Mesendoderm (in vitro differentiated cells): ENCODE data around the gene DDX42.
"Not testable (repeated sequence)": the region's sequence is repeated elsewhere in the genome, so short reads cannot be mapped to it uniquely, and the experiment has no call there.

Experiments
- DNase-seq: peaks from one replicate; pipeline ENCODE4 v3.0.0; 2013
- H2AK5ac ChIP-seq: 2 replicates; pipeline ENCODE4 v1.6.1; 2013; ENCODE audit warnings: low read length, inconsistent platforms
- H2BK120ac ChIP-seq: 2 replicates; pipeline ENCODE4 v1.6.1; 2013; ENCODE audit warnings: low read depth, mild to moderate bottlenecking, low read length, moderate library complexity, mixed read lengths
- H2BK15ac ChIP-seq: replicated peaks from 2 replicates; pipeline ENCODE4 v1.6.1; 2013; ENCODE audit warnings: low read depth, mild to moderate bottlenecking, moderate library complexity
- H2BK5ac ChIP-seq: 2 replicates; pipeline ENCODE4 v1.6.1; 2013; ENCODE audit warnings: low read length, inconsistent platforms
- H3K18ac ChIP-seq: 2 replicates; pipeline ENCODE4 v1.6.1; 2013; ENCODE audit warnings: mild to moderate bottlenecking, low read length, mixed read lengths
- H3K23ac ChIP-seq: one replicate; pipeline ENCODE4 v1.6.1; 2013; ENCODE audit warnings: low read length
- H3K27ac ChIP-seq: 2 replicates; pipeline ENCODE4 v1.5.1; 2013; ENCODE audit warnings: low read depth, mild to moderate bottlenecking, inconsistent platforms, low read length, moderate library complexity
- H3K27me3 ChIP-seq: 2 replicates; pipeline ENCODE4 v1.6.1; 2013; ENCODE audit warnings: low read length, control low read depth, mild to moderate bottlenecking, inconsistent platforms; ENCODE audit not compliant: insufficient read depth, poor library complexity
- H3K36me3 ChIP-seq: 2 replicates; pipeline ENCODE4 v1.6.1; 2013; ENCODE audit warnings: low read length, inconsistent platforms; ENCODE audit not compliant: control insufficient read depth, insufficient read depth
- H3K4ac ChIP-seq: one replicate; pipeline ENCODE4 v1.6.1; 2013; ENCODE audit warnings: low read depth, mild to moderate bottlenecking, low read length, moderate library complexity
- H3K4me1 ChIP-seq: 2 replicates; pipeline ENCODE4 v1.6.1; 2013; ENCODE audit warnings: low read depth, low read length, inconsistent platforms; ENCODE audit not compliant: control insufficient read depth
- H3K4me2 ChIP-seq: 2 replicates; pipeline ENCODE4 v1.6.1; 2013; ENCODE audit warnings: low read length
- H3K4me3 ChIP-seq: 2 replicates; pipeline ENCODE4 v1.5.1; 2013; ENCODE audit warnings: mild to moderate bottlenecking, low read length
- H3K56ac ChIP-seq: one replicate; pipeline ENCODE4 v1.6.1; 2013; ENCODE audit warnings: low read length
- H3K79me1 ChIP-seq: 2 replicates; pipeline ENCODE4 v1.6.1; 2013; ENCODE audit warnings: low read length, inconsistent platforms
- H3K79me2 ChIP-seq: 2 replicates; pipeline ENCODE4 v1.6.1; 2013; ENCODE audit warnings: mild to moderate bottlenecking, low read length; ENCODE audit not compliant: control insufficient read depth, insufficient read depth
- H3K9ac ChIP-seq: 2 replicates; pipeline ENCODE4 v1.6.1; 2013; ENCODE audit warnings: low read length, inconsistent platforms
- H4K5ac ChIP-seq: one replicate; pipeline ENCODE4 v1.6.1; 2013; ENCODE audit warnings: low read length
- H4K8ac ChIP-seq: one replicate; pipeline ENCODE4 v1.6.1; 2013; ENCODE audit warnings: low read depth, mild to moderate bottlenecking, control low read depth, low read length, moderate library complexity
- WGBS: extraction: QIAGEN DNeasy Blood & Tissue Kit; methylation state at CpG from one replicate; pipeline ENCODE4 v1.1.7; 2013; ENCODE audit warnings: low lambda C conversion rate, missing lambda C conversion rate; ENCODE audit not compliant: insufficient coverage; ENCODE audit errors: extremely low coverage; 5-methylcytosine and 5-hydroxymethylcytosine counted together

Gene DDX42

GRCh38 chr17:63790057-63790456 is 16.1 kb downstream of the DDX42 start:
- Histone ChIP-seq H3K36me3 (peaks cover 2% of the 10 kb centered on the region), H3K9ac (no peak overlapping the region), H3K27ac (no peak overlapping the region), H2BK120ac (no peak overlapping the region), H3K79me2 (peaks cover 19% of the 10 kb centered on the region), H3K56ac (no peak overlapping the region), H3K23ac (no peak overlapping the region), H2BK15ac (no peak overlapping the region), H3K4me2 (no peak overlapping the region), H4K5ac (no peak overlapping the region), H3K4ac (no peak overlapping the region), H3K79me1 (peaks cover 2% of the 10 kb centered on the region), H2BK5ac (no peak overlapping the region), H2AK5ac (no peak overlapping the region), H3K4me1 (no peaks in the 10 kb centered on the region), H3K4me3 (no peak overlapping the region), H4K8ac (no peak overlapping the region), H3K18ac (no peak overlapping the region), H3K27me3 (no peaks in the 10 kb centered on the region)
- no peak for DNase-seq
- WGBS, result no CpG with 5 or more reads among the region's 6 CpGs

- peaks cover 10% of the 10 kb centered on the region for H3K79me2 ChIP-seq
- no peak overlapping the region for H4K8ac ChIP-seq
- no peak overlapping the region for H2BK120ac ChIP-seq
- H2AK5ac ChIP-seq, result no peak overlapping the region
- H3K4me2 ChIP-seq, result no peak overlapping the region
- H2BK5ac ChIP-seq, result no peak overlapping the region
- no peak overlapping the region for H3K56ac ChIP-seq
- no peak overlapping the region for H3K23ac ChIP-seq
- H3K4me1 ChIP-seq, result no peaks in the 10 kb centered on the region
- DNase-seq, result no peak
- WGBS, result no CpG with 5 or more reads among the region's 3 CpGs
- H4K5ac ChIP-seq, result no peak overlapping the region
- no peaks in the 10 kb centered on the region for H3K27me3 ChIP-seq
- H2BK15ac ChIP-seq, result no peak overlapping the region
- H3K4ac ChIP-seq, result no peak overlapping the region
- no peak overlapping the region for H3K9ac ChIP-seq
- H3K18ac ChIP-seq, result no peak overlapping the region
- H3K4me3 ChIP-seq, result no peak overlapping the region
- peaks cover 4% of the 10 kb centered on the region for H3K36me3 ChIP-seq
- H3K79me1 ChIP-seq, result peaks cover 4% of the 10 kb centered on the region
- H3K27ac ChIP-seq, result no peak overlapping the region
Measured at GRCh38 chr17:63792055-63792729, 18.2 kb downstream of the DDX42 start.

DNA sequence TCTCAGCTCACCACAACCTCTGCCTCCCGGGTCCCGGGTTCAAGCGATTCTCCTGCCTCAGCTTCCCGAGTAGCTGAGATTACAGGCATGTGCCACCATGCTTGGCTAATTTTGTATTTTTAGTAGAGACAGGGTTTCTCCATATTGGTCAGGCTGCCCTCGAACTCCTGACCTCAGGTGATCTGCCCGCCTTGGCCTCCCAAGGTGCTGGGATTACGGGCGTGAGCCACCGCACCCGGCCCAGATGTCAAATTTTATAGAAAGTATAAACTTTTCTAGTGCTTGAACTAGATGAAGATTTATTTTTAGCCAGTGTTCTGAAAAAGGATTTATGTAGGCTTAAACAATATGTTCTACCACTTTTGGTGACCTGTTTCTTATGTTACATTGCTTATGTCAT is 22.4 kb downstream of the DDX42 start:
- H3K36me3 ChIP-seq, H3K79me1 ChIP-seq, H3K79me2 ChIP-seq, H4K5ac ChIP-seq, H3K4me1 ChIP-seq, H3K27ac ChIP-seq, H3K4me3 ChIP-seq, H2BK15ac ChIP-seq, H3K4me2 ChIP-seq, DNase-seq, H3K27me3 ChIP-seq, H2BK5ac ChIP-seq, H2AK5ac ChIP-seq, H3K9ac ChIP-seq, H4K8ac ChIP-seq, H3K18ac ChIP-seq, H3K56ac ChIP-seq, H2BK120ac ChIP-seq, H3K4ac ChIP-seq, H3K23ac ChIP-seq: not testable (repeated sequence)
- no CpG with 5 or more reads among the region's 10 CpGs for WGBS

- H3K27me3 ChIP-seq, result no peaks in the 10 kb centered on the region
- H3K4me2 ChIP-seq, result no peak overlapping the region
- no peak overlapping the region for H3K56ac ChIP-seq
- no peak overlapping the region for H4K8ac ChIP-seq
- H2BK15ac ChIP-seq, result no peak overlapping the region
- no peak for DNase-seq
- no peak overlapping the region for H3K4me3 ChIP-seq
- no CpG with 5 or more reads among the region's 3 CpGs for WGBS
- peaks cover 6% of the 10 kb centered on the region for H3K79me1 ChIP-seq
- no peak overlapping the region for H3K18ac ChIP-seq
- no peak overlapping the region for H2BK120ac ChIP-seq
- no peaks in the 10 kb centered on the region for H3K4me1 ChIP-seq
- H4K5ac ChIP-seq, result no peak overlapping the region
- H2BK5ac ChIP-seq, result no peak overlapping the region
- no peak overlapping the region for H3K27ac ChIP-seq
- no peak overlapping the region for H2AK5ac ChIP-seq
- no peak overlapping the region for H3K9ac ChIP-seq
- no peaks in the 10 kb centered on the region for H3K79me2 ChIP-seq
- peaks cover 11% of the 10 kb centered on the region for H3K36me3 ChIP-seq
- H3K4ac ChIP-seq, result no peak overlapping the region
- no peak overlapping the region for H3K23ac ChIP-seq
Measured at GRCh38 chr17:63798572-63799106, 24.7 kb downstream of the DDX42 start.

DNA sequence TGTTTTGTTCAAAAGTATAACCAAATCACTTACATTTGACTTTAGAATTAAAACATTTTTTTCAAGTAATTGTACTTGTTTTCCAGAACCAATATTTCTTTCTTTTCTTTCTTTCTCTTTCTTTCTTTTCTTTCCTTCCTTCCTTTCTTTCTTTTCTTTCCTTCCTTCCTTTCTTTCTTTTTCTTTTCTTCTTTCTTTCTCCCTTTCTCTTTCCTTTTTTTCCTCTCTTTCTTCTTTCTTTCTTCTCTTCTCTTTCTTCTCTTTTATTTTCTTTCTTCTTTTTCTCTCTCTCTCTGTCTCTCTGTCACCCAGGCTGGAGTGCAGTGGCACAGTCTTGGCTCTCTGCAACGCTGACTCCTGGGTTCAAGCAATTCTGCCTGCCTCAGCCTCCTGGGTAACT is 26.8 kb downstream of the DDX42 start:
- Histone ChIP-seq H2BK120ac (no peak overlapping the region), H3K27ac (no peak overlapping the region), H4K5ac (no peak overlapping the region), H4K8ac (no peak overlapping the region), H3K27me3 (no peaks in the 10 kb centered on the region), H3K4me3 (no peak overlapping the region), H3K36me3 (peaks cover 9% of the 10 kb centered on the region), H3K56ac (no peak overlapping the region), H2AK5ac (no peak overlapping the region), H3K79me1 (peaks cover 4% of the 10 kb centered on the region), H3K9ac (no peak overlapping the region), H3K23ac (no peak overlapping the region), H2BK15ac (no peak overlapping the region), H3K4me2 (no peak overlapping the region), H3K79me2 (no peaks in the 10 kb centered on the region), H3K4ac (no peak overlapping the region), H3K4me1 (no peaks in the 10 kb centered on the region), H3K18ac (no peak overlapping the region), H2BK5ac (no peak overlapping the region)
- no peak for DNase-seq
- no CpG with 5 or more reads among the region's 1 CpG for WGBS

DNA sequence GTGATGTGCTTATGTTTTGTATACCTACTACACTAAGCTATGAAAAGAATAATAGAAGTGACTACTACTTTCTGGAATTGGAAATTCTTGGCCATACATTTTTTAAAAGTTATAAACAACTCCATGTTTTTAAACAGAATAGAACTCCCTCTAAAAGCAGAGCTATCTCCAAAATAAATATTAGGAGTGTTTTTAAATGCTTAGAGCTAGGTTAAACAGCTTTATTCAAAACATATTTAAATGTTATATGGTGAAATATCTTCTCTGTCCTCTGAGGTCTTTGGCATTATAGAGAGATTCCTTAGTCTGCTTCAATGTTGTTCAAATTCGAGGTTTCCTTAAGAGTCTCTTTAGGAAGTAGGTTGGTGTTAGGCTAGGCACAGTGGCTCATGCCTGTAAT is 30.4 kb downstream of the DDX42 start:
- Histone ChIP-seq H3K4ac (no peak overlapping the region), H3K18ac (no peak overlapping the region), H3K79me1 (no peaks in the 10 kb centered on the region), H3K9ac (no peak overlapping the region), H2BK120ac (no peak overlapping the region), H3K27me3 (no peaks in the 10 kb centered on the region), H3K56ac (no peak overlapping the region), H4K8ac (no peak overlapping the region), H4K5ac (no peak overlapping the region), H3K4me3 (no peak overlapping the region), H2BK15ac (no peak overlapping the region), H3K79me2 (no peaks in the 10 kb centered on the region), H3K27ac (no peak overlapping the region), H3K4me1 (no peaks in the 10 kb centered on the region), H3K23ac (no peak overlapping the region), H3K36me3 (peaks cover 10% of the 10 kb centered on the region), H2AK5ac (no peak overlapping the region), H2BK5ac (no peak overlapping the region), H3K4me2 (no peak overlapping the region)
- WGBS, result no CpG with 5 or more reads among the region's 1 CpG
- DNase-seq, result no peak
